Measurements from ENCODE around the gene RNF223. TPM values are rescaled to one million over a fixed set of nuclear protein-coding genes. Genes with fewer than 3 reads are reported as not detected.
A peak's percentile ranks its signal among the peaks of the same experiment; 100 is the strongest.

The RNF223 gene
- total RNA-seq, 1 donor from 2014 or later = 0.62 TPM

DNA sequence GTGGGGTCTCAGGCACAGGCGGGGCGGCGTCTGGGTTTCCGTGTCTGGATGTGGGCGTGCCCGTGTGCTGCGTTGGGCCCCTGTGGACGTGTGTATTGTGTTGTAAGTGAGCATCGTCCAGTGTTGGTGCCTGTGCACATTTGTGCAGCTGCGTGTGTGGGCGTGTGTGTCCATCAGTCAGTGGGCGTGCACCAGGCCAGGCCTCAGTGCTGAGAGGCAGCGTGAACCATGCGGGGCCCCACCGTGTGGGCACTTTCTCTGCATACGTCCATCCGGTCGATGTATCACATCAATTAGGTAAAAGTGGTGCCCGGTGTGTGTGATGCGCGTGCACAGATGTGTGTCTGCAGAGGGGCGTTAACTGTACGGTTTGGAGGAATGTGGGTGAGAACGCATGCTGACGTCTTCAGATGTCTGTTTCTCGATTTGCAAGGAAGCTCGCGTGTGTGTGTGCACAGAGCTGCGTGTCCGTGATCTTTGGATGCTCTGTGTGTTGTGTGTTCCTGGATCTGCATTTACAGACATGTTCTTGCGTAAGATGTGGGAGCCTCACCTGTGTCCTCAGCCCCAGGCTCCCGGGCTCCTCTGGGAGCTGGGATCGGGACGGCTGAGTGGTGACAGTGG is 29.5 kb downstream of the RNF223 start:
- DNase-seq = no peak

DNA sequence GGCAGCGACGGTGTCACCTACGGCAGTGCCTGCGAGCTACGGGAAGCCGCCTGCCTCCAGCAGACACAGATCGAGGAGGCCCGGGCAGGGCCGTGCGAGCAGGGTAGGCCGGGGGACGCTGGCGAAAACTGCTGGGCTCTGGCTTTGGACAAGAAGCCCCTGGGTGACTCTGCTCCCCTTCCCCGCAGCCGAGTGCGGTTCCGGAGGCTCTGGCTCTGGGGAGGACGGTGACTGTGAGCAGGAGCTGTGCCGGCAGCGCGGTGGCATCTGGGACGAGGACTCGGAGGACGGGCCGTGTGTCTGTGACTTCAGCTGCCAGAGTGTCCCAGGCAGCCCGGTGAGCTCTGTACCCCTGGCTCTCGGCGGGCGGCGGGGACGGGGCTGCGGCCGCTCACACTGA is 30.2 kb downstream of the RNF223 start:
- DNase-seq = no peak

DNA sequence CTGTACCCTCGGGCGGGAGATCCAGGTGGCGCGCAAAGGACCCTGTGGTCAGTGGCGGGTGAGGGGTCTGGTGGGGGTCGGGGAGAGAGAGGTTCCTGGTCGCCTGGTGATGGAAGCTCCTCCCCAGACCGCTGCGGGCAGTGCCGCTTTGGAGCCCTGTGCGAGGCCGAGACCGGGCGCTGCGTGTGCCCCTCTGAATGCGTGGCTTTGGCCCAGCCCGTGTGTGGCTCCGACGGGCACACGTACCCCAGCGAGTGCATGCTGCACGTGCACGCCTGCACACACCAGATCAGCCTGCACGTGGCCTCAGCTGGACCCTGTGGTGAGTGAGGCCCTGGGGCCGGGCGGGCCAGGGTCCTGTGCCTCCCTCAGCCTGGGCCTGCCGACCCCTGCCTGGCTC is 30.7 kb downstream of the RNF223 start:
- DNase-seq = no peak

DNA sequence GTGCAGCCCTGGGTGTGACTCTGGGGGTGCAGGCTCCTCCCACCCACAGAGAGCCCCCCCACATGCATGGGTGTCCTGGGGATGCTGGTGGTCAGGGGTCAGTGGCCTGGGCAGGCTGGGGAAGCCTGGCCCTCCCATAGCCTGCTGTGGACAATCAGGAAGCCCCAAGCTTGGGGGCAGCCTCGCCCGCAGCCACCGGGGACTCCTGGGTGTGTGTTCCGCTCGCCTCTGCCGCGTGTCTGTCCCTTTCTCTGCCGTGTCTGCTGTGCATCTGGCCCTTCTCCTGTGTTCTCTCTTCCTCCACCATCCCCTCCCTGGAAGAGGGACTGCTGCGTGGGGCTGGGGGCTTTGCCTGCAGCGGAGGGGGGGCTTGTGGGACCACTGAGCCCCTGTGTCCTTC is 31.3 kb downstream of the RNF223 start:
- no peak for DNase-seq

DNA sequence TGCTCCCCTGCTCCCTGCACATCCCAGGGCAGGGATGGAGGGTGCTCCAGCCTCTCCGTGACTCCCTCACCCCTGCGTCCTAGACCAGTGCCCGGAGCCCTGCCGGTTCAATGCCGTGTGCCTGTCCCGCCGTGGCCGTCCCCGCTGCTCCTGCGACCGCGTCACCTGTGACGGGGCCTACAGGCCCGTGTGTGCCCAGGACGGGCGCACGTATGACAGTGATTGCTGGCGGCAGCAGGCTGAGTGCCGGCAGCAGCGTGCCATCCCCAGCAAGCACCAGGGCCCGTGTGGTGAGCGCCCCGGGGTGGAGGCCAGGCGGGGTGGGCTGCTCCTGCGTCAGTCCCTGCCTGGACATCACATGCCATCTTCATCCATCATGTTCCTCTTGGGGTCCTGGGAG is 32.2 kb downstream of the RNF223 start:
- no peak for DNase-seq

DNA sequence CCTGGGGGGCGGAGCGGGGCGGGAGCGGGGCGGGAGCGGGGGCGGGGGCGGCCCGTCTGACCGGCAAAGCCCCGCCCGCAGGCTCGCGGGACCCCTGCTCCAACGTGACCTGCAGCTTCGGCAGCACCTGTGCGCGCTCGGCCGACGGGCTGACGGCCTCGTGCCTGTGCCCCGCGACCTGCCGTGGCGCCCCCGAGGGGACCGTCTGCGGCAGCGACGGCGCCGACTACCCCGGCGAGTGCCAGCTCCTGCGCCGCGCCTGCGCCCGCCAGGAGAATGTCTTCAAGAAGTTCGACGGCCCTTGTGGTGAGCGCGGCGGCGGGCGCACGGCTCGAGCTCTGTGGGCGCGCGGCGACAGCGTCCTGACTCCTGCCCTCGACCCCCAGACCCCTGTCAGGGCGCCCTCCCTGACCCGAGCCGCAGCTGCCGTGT is 33.0 kb downstream of the RNF223 start:
- no peak for DNase-seq

DNA sequence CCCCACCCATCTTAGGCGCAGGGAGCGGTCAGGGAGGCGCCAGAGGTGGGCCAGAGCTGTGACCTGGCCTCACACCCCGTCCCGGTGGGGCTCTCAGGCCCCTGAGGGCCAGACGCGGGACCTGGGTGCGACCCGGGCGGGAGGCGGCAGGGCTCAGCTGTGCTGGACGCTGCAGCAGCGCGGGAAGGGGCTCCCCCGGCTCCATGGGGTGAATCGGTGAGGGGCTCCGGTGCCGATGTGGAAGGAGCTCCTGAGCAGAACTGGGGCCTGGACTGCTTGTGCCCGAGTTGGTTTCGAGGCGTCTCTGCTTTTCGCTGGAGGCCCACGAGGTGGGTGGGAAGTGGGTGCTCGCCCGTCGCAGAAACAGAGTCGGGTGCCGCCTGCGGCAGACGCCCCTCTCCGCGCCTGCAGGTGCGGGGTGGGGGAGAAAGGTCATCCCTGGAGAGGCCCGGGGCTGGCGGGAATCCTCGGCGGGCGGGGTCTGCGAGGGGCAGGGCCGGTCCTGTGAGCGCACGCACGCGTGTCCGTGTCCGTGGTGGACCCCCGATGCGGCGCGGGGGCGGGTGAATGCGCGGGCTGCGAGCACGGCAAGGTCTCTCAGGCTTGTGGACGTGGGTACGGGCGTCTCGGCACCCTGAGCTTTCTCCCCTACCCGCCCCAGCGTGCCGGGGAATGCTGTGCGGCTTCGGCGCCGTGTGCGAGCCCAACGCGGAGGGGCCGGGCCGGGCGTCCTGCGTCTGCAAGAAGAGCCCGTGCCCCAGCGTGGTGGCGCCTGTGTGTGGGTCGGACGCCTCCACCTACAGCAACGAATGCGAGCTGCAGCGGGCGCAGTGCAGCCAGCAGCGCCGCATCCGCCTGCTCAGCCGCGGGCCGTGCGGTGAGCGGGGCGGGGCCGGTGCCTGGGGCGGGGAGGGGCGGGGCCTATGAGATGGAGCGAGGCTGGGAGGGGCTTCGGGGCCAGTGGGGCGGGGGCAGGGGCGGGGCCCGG is 33.8 kb downstream of the RNF223 start:
- DNase-seq = peak; percentile 88

DNA sequence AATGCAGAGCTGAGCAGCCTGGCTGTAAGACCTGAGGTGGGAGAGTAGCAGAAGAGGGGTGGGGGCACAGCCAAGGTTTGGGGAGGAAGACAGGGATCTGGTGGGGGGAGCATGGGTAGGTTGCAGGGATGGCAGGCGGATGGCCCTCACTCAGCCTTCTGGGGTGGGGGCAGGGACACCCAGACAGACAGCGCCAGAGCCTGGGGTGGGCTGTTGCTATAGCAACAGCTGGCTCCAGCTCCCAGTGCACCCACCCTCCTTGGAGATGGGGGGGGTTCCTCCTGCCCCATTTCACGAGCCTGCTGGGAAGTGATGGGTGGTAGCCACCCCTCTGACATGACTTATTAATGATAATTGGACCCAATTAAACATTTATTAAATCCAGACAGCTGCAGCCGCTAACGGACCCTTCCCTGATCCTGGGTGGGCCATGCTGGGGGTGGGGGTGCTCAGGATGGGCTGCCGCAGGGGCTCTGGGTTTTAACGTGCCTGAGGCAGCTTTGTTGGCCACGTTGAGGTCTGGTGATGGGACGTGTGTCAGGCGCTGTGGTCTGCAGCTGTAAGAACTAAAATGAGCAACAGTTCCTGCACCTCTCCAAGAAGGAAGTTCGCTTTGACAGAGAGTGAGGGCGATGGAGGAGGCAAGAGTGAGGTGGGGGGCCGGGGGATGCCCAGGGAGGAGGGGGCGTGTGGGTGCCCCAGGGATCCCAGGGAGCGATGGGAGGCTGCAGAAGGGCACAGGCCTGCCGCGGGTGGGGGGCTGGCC is 34.8 kb downstream of the RNF223 start:
- no peak for DNase-seq

DNA sequence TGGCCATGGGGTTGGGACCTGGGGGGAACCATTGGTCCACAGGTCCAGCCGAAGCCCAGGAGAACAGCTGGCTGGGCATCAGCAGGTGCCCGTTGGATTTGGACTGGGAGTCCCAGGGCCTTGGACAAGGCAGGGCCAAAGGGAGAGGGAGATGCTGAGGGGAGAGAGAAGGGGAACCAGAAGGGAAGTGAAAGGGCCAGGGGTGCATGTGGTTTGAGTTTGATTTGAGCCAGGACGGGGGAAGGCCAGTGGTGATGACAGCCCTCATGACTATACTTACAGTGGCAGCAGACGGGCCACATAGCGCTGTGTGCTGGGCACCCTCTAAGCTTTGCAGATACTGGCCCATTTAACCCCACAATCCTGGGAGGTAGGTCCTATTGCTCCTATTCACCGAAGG is 35.4 kb downstream of the RNF223 start:
- DNase-seq = no peak

DNA sequence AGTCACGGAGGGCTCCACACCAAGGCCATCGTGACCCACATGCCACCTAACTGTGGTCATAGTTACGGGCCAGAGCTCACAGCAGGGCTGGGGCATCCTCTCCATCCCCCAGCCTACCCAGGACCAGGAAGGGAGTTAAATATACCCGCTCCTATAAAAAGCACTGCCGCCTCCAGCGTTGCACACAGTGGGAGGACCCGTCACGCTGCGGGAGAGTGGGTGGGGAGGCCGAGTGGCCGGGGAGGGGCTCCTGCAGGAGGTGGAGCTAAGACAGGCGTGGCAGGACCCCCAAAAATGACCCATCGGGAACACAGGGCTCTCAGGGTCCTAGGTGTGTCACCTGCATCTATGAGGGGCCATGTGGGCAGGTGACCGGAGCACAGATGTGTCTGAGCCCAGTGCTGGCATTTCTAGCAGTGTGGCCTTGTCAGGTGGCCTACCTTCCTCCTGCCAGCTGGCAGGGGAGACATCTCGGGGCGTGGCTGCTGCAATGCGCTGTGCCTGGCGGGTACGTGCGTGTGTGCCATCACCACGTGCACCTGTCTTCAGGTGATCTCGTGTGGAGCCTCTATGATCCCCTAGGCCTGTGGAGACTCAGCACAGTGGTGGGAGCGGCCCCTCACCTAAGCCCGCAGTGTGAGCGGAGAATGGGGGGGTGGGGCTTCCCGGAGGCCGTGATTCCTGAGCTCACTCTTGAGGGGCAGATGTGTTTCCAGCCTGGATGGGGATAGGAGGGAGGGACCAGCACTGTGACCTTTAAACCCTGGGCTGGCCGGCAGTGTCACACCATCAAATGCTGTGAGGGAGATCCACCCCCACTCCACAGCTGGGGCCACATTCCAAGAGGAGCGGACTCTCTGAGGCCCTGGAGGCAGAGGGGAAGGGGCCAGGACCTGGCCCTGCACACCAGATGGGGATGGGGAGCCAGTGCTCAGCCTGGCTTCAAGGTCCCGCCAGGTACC is 36.5 kb downstream of the RNF223 start:
- no peak for DNase-seq

DNA sequence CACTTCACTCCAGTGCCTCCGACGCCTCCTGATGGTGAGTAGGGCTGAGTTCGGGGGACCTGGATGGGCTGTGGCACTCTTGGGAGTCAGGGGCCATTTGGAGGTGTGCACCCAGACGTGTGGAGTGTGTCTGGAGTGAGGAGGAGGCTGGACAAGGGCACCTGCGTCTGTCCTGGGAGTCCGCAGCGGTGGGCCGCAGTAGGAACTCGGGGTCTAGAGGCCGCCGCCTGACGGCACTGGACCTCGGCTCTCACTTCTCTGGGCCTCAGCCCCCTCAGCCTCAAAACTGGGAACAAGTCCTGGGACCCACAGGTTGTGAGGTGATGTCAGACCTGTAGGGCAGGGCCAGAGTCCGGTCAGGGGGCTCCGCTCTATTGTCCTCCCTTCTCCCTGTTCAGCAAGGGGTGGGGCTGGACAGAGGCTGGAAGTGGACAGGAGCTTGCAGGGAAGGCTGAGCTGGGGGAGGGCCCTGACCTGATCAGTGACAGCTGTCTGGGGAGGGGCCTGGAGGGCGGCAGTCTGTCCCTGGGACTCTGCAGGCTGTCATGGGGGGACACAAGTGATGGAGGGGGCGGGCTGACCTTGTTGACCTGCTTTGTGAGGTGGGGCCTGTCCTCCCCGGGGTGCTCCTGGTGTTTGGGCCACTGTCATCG is 38.7 kb downstream of the RNF223 start:
- no peak for DNase-seq

DNA sequence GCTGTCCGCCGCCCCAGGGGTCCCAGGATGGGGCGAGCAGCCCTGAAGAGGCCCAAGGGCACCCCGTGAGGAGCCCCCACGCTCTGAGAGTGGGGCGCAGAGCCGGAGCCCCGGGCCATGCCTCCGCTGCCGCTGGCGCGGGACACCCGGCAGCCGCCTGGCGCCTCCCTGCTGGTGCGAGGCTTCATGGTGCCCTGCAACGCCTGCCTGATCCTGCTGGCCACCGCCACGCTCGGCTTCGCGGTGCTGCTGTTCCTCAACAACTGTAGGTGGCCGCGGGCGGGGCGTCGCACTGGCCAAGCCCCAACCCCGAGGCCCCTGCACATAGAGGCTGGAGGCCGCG is 39.7 kb downstream of the RNF223 start:
- no peak for DNase-seq

DNA sequence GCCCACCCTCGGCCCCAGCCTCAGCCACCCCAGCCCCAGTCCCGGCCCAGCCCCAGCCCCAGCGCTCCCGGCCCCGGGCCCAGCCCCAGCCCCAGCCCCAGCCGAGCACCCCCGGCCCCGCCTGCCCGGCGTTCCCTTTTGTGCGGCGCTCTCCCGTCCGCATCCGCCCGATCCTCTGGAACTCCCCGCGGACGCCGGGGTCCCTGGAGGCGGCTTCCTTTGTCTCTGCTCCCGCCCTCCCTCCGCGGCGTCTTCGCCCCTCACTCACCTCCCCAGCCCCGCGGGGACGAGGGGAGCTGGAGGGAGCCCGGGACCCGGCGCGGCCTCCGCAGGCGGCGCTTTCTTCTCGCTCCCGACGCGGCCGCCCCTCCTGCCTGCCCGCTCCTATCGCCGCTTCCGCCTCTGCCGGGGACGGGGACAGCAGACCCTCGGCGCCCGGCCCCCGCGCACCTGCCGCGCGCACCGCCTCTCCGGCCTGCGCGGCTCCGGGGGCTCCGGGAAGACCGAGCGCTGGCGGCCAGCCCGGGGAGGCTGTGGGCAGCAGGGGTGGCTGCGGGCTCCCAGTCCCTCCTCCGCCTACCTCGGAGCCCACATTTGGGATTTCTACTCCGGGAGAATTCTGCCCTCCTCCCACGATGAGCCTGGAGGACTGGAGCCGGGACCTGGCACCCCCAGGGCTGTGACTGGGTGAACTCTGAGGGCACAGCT is 40.2 kb downstream of the RNF223 start:
- DNase-seq = no peak

DNA sequence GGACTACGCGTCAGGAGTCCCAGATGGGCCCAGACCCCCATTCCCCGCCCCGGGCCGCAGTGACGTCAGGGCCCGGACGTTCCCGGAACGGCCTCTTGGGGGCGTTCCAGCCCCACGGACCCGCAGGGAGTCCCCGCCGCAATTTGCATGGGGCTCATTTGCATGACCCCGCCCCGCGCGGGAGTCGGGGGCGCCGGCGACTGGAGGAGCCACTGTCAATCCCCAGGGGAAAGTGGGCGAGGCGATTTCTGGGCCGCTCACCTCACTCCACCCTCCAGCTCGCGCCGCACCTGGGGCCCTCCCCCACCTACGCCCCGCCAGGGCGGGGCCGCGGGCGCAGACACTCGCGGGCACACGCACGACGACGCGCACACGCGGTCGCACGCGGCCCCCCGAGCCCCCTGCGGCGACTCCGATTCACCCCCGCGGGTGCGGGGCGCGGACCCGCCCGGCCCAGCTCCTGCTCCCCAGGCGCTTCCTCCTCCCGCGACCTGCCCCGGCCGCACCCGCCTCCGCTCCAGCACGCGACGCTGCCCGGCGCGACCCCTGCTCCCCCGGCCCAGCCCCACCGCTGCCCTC is 41.0 kb downstream of the RNF223 start:
- DNase-seq = peak; percentile 91

DNA sequence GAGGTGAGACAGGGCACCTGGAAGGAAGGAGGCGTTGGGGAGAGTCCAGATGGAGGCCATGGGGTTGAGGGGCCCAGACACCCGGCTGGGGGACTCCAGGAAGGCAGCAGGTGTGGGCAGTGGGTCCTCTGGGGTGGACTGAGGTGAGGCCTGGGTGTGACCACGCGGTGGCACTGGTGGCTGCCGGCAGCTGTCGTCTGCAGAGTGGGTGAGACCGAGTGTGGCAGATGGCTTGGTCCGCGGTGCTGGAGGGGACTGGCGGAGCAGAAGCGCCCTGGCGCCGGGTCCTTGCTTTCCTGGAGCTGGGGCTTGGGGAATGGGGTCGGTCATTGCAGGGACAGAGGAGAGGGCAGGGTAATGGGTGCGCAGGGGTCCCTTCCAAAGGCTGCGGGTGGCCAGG is 41.7 kb downstream of the RNF223 start:
- DNase-seq = peak; percentile 76

DNA sequence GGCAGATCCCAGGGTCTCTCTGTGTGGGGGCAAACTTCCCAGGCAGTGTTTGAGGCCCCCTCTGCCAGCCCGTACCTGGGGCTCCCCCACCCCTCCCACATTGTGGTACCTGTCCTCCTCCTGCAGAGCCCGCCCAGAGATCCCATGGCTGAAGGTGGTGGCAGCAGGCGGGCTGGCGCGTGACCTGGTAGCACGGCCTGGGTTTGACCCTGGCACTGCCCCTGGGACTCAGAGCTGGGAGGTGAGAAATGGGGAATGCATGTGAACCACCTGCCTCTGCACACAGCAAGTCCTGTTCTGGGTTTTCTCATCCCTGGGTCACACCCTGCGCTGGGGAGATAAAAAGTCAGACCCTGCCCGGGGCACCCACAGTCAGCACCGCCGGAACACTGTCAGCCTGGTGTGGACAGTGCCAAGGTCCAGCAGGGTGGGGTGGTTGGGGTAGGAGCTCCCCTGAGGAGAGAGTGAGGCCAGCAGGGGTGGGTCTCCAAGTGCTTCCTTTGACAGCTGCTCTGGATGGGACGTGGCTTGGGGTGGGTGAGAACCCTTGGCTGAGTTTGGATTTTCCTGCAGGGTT is 42.4 kb downstream of the RNF223 start:
- DNase-seq = no peak

DNA sequence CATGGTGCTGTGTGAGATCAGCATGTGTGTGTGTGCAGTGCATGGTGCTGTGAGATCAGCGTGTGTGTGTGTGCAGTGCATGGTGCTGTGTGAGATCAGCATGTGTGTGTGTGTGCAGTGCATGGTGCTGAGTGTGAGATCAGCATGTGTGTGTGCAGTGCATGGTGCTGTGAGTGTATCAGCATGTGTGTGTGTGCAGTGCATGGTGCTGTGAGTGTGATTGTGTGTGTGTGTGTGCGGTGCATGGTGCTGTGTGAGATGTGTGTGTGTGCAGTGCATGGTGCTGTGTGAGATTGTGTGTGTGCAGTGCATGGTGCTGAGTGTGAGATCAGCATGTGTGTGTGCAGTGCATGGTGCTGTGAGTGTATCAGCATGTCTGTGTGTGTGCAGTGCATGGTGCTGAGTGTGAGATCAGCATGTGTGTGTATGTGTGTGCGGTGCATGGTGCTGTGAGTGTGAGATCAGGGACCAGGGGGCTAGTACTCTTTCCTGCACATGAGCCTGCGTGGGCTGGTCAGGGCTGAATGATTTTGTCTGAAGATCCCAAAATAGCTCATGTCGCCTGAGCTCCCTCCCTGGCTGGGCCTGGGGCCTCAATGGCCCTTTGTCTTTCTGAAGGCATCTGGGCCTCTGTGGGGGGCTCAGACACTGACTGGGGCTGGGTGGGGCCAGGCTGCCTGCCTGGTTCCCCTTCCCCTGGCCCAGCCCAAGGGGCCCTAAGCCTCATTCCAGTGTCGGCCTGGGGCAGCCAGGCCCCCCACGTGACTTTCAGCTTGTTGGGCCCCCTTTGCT is 43.0 kb downstream of the RNF223 start:
- peak; percentile 55 for DNase-seq

DNA sequence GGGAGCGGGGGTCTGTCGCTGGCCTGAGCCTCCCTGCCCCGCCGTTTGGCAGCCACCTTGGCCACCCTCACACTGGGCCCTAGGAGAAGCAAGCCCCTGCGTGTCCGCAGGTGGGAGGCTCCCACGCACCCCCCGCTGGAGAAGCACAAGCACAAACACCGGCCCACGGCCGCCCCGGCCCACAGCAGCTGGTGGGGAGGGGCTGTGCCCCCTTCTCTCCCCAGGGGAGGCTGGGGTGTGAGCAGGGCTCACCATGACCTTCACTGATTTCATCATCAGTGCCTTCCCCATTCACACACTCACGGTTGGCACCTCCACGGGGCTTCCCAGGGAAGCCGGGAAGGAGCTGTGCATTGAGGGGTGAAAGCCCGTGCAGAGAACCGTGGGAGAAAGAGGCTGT is 46.3 kb downstream of the RNF223 start:
- no peak for DNase-seq
